IPS-NIHi7 (cell line): ENCODE measurements around the gene PMEPA1.

Experiments used
- DNase-seq: peaks from one replicate; pipeline ENCODE4 v3.0.0; 2012; ENCODE audit warnings: mixed read lengths; ENCODE audit errors: extremely low spot score

The PMEPA1 gene

GRCh38 chr20:57677584-57677982, 32.2 kb downstream of the PMEPA1 start:
- no peak for DNase-seq

GRCh38 chr20:57676589-57677583, 32.9 kb downstream of the PMEPA1 start:
- no peak for DNase-seq

GRCh38 chr20:57675773-57676172, 34.0 kb downstream of the PMEPA1 start:
- DNase-seq, result no peak

- DNase-seq, result no peak
These were observed 36.8 kb downstream of the PMEPA1 start for GRCh38 chr20:57672953-57673575.

GRCh38 chr20:57672164-57672563, 37.7 kb downstream of the PMEPA1 start:
- DNase-seq, result no peak

- no peak for DNase-seq
These were observed 38.2 kb downstream of the PMEPA1 start for GRCh38 chr20:57671662-57672061.

GRCh38 chr20:57671072-57671391, 38.8 kb downstream of the PMEPA1 start:
- no peak for DNase-seq

- DNase-seq, result no peak
These were observed 39.3 kb downstream of the PMEPA1 start for GRCh38 chr20:57670288-57671071.

GRCh38 chr20:57669632-57670031, 40.2 kb downstream of the PMEPA1 start:
- DNase-seq, result no peak

GRCh38 chr20:57667924-57668782, 41.7 kb downstream of the PMEPA1 start:
- DNase-seq, result no peak

GRCh38 chr20:57667388-57667787, 42.4 kb downstream of the PMEPA1 start:
- DNase-seq, result no peak

GRCh38 chr20:57666834-57667157, 43.0 kb downstream of the PMEPA1 start:
- DNase-seq, result no peak

- no peak for DNase-seq
These were observed 43.5 kb downstream of the PMEPA1 start for GRCh38 chr20:57666106-57666833.

GRCh38 chr20:57665589-57665971, 44.2 kb downstream of the PMEPA1 start:
- DNase-seq, result no peak

- no peak for DNase-seq
These were observed 44.8 kb downstream of the PMEPA1 start for GRCh38 chr20:57664924-57665588.

GRCh38 chr20:57664476-57664875, 45.3 kb downstream of the PMEPA1 start:
- no peak for DNase-seq

- no peak for DNase-seq
These were observed 45.9 kb downstream of the PMEPA1 start for GRCh38 chr20:57663681-57664451.

GRCh38 chr20:57663241-57663640, 46.6 kb downstream of the PMEPA1 start:
- no peak for DNase-seq

GRCh38 chr20:57662456-57663240, 47.2 kb downstream of the PMEPA1 start:
- DNase-seq, result no peak
